ENCODE data around the gene GMPR2. TPM values are rescaled to one million over a fixed set of nuclear protein-coding genes. Genes with fewer than 3 reads are reported as not detected.

GMPR2 gene
- total and polyA plus RNA-seq, 2 of the 13 experiments (the other 11 are each of a cell fraction or from before 2014, with no cell fraction given): 210 to 273 TPM

DNA sequence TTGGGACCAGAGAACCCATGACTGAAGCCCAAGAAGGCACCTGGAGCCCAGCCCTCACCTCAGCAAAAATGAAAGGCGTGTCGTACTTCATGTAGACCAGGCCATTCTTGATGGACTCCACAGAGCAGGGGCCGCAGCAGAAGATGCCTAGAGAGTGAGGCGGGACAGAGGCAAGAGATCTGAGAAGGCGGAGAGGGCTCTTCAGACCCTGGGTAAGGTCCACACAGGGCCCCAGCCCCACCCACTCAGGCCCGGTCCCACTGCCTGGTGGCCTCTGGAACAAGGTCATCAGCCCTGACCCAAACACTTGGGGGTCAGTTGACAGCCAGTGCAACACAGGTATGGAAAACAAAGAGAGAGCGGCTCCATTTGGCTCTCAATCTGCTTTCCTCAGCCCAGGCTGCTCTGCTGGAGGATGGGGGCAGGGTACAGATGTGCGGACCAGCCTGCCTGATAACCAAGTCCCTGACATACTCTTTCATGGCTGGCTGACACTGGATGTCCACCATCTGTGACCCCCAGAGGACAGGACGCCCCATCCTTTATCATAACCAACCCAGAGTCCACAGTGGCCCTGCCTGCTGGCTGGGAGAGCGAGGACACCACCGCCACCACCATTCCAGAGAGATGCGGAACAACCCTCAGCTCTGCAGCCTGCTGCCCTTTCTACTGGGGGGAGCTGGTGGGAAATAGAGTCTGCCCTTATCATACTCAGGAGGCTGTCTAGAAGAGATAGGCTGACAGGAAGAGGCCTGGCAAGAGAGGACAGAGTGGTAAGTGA is 23.4 kb downstream of the GMPR2 start (continued):
- TF ChIP-seq, protein P1, sequence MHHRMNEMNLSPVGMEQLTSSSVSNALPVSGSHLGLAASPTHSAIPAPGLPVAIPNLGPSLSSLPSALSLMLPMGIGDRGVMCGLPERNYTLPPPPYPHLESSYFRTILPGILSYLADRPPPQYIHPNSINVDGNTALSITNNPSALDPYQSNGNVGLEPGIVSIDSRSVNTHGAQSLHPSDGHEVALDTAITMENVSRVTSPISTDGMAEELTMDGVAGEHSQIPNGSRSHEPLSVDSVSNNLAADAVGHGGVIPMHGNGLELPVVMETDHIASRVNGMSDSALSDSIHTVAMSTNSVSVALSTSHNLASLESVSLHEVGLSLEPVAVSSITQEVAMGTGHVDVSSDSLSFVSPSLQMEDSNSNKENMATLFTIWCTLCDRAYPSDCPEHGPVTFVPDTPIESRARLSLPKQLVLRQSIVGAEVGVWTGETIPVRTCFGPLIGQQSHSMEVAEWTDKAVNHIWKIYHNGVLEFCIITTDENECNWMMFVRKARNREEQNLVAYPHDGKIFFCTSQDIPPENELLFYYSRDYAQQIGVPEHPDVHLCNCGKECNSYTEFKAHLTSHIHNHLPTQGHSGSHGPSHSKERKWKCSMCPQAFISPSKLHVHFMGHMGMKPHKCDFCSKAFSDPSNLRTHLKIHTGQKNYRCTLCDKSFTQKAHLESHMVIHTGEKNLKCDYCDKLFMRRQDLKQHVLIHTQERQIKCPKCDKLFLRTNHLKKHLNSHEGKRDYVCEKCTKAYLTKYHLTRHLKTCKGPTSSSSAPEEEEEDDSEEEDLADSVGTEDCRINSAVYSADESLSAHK (CRISPR knock-in tag; IDR thresholded peaks at IDR 0.05; ENCODE audit: borderline replicate concordance): no peak
- TF ChIP-seq KLF13 (CRISPR knock-in tag; IDR thresholded peaks at IDR 0.05): 0 out of 2 replicates have a peak, but pooled peaks have one; percentile 10
- no peak for TF ChIP-seq ELF1 (CRISPR knock-in tag; IDR thresholded peaks at IDR 0.05)
- TF ChIP-seq NFE2L1 (CRISPR knock-in tag; IDR thresholded peaks at IDR 0.05; ENCODE audit: borderline replicate concordance): 0 out of 2 replicates have a peak, but pooled peaks have one; percentile 49
- TF ChIP-seq, protein P2, sequence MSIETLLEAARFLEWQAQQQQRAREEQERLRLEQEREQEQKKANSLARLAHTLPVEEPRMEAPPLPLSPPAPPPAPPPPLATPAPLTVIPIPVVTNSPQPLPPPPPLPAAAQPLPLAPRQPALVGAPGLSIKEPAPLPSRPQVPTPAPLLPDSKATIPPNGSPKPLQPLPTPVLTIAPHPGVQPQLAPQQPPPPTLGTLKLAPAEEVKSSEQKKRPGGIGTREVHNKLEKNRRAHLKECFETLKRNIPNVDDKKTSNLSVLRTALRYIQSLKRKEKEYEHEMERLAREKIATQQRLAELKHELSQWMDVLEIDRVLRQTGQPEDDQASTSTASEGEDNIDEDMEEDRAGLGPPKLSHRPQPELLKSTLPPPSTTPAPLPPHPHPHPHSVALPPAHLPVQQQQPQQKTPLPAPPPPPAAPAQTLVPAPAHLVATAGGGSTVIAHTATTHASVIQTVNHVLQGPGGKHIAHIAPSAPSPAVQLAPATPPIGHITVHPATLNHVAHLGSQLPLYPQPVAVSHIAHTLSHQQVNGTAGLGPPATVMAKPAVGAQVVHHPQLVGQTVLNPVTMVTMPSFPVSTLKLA (IDR thresholded peaks at IDR 0.05): no peak
- no peak for TF ChIP-seq EHMT2 (IDR thresholded peaks at IDR 0.05; ENCODE audit: borderline replicate concordance, low read depth, low read length)
- TF ChIP-seq, protein P3, sequence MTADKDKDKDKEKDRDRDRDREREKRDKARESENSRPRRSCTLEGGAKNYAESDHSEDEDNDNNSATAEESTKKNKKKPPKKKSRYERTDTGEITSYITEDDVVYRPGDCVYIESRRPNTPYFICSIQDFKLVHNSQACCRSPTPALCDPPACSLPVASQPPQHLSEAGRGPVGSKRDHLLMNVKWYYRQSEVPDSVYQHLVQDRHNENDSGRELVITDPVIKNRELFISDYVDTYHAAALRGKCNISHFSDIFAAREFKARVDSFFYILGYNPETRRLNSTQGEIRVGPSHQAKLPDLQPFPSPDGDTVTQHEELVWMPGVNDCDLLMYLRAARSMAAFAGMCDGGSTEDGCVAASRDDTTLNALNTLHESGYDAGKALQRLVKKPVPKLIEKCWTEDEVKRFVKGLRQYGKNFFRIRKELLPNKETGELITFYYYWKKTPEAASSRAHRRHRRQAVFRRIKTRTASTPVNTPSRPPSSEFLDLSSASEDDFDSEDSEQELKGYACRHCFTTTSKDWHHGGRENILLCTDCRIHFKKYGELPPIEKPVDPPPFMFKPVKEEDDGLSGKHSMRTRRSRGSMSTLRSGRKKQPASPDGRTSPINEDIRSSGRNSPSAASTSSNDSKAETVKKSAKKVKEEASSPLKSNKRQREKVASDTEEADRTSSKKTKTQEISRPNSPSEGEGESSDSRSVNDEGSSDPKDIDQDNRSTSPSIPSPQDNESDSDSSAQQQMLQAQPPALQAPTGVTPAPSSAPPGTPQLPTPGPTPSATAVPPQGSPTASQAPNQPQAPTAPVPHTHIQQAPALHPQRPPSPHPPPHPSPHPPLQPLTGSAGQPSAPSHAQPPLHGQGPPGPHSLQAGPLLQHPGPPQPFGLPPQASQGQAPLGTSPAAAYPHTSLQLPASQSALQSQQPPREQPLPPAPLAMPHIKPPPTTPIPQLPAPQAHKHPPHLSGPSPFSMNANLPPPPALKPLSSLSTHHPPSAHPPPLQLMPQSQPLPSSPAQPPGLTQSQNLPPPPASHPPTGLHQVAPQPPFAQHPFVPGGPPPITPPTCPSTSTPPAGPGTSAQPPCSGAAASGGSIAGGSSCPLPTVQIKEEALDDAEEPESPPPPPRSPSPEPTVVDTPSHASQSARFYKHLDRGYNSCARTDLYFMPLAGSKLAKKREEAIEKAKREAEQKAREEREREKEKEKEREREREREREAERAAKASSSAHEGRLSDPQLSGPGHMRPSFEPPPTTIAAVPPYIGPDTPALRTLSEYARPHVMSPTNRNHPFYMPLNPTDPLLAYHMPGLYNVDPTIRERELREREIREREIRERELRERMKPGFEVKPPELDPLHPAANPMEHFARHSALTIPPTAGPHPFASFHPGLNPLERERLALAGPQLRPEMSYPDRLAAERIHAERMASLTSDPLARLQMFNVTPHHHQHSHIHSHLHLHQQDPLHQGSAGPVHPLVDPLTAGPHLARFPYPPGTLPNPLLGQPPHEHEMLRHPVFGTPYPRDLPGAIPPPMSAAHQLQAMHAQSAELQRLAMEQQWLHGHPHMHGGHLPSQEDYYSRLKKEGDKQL (CRISPR knock-in tag; IDR thresholded peaks at IDR 0.05; ENCODE audit: low read depth): peak; percentile 45; the same call in 1 of the 2 replicates
- TF ChIP-seq ZNF354B (CRISPR knock-in tag; IDR thresholded peaks at IDR 0.05): 0 out of 2 replicates have a peak, but pooled peaks have one; percentile 17
- no peak for TF ChIP-seq TSC22D2 (CRISPR knock-in tag; IDR thresholded peaks at IDR 0.05; ENCODE audit: borderline replicate concordance)
- TF ChIP-seq ZFP90 (CRISPR knock-in tag; IDR thresholded peaks at IDR 0.05; ENCODE audit: borderline replicate concordance): no peak
- TF ChIP-seq, protein P4, sequence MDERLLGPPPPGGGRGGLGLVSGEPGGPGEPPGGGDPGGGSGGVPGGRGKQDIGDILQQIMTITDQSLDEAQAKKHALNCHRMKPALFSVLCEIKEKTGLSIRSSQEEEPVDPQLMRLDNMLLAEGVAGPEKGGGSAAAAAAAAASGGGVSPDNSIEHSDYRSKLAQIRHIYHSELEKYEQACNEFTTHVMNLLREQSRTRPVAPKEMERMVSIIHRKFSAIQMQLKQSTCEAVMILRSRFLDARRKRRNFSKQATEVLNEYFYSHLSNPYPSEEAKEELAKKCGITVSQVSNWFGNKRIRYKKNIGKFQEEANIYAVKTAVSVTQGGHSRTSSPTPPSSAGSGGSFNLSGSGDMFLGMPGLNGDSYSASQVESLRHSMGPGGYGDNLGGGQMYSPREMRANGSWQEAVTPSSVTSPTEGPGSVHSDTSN (CRISPR knock-in tag; IDR thresholded peaks at IDR 0.05): no peak
- TF ChIP-seq SIX1 (CRISPR knock-in tag; IDR thresholded peaks at IDR 0.05; ENCODE audit: borderline replicate concordance): no peak
- TF ChIP-seq, protein P5, sequence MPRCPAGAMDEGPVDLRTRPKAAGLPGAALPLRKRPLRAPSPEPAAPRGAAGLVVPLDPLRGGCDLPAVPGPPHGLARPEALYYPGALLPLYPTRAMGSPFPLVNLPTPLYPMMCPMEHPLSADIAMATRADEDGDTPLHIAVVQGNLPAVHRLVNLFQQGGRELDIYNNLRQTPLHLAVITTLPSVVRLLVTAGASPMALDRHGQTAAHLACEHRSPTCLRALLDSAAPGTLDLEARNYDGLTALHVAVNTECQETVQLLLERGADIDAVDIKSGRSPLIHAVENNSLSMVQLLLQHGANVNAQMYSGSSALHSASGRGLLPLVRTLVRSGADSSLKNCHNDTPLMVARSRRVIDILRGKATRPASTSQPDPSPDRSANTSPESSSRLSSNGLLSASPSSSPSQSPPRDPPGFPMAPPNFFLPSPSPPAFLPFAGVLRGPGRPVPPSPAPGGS (CRISPR knock-in tag; IDR thresholded peaks at IDR 0.05): no peak
